Neuronal stem cell (in vitro differentiated cells): ENCODE measurements around the gene HDGFL3.

ENCODE experiments used
- DNase-seq: peaks from one replicate; pipeline ENCODE4 v3.0.0-alpha.2; 2013; ENCODE audit warnings: low spot score
- H2AFZ ChIP-seq: one replicate; pipeline ENCODE4 v1.6.1; 2013; ENCODE audit warnings: mild to moderate bottlenecking, low read length, inconsistent platforms
- H2AK5ac ChIP-seq: 2 replicates; pipeline ENCODE4 v1.6.1; 2013; ENCODE audit warnings: low read depth, mild to moderate bottlenecking, inconsistent platforms, low read length, moderate library complexity, mixed read lengths
- H2BK120ac ChIP-seq: 2 replicates; pipeline ENCODE4 v1.6.1; 2013; ENCODE audit warnings: low read depth, mild to moderate bottlenecking, inconsistent platforms, low read length, moderate library complexity, mixed read lengths
- H2BK12ac ChIP-seq: one replicate; pipeline ENCODE4 v1.6.1; 2013; ENCODE audit warnings: low read length, inconsistent platforms
- H2BK15ac ChIP-seq: 2 replicates; pipeline ENCODE4 v1.6.1; 2013; ENCODE audit warnings: mild to moderate bottlenecking, low read length, inconsistent platforms, mixed read lengths
- H2BK5ac ChIP-seq: one replicate; pipeline ENCODE4 v1.6.1; 2013; ENCODE audit warnings: inconsistent platforms, mild to moderate bottlenecking, low read length, moderate library complexity
- H3K14ac ChIP-seq: one replicate; pipeline ENCODE4 v1.6.1; 2013; ENCODE audit warnings: low read length, inconsistent platforms
- H3K18ac ChIP-seq: 2 replicates; pipeline ENCODE4 v1.6.1; 2013; ENCODE audit warnings: low read length, inconsistent platforms
- H3K23ac ChIP-seq: 2 replicates; pipeline ENCODE4 v1.6.1; 2013; ENCODE audit warnings: low read depth, mild to moderate bottlenecking, mixed read lengths, low read length, inconsistent platforms; ENCODE audit not compliant: poor library complexity
- H3K27ac ChIP-seq: replicated peaks from 3 replicates; pipeline ENCODE4 v1.5.1; 2013; ENCODE audit warnings: low read length, inconsistent platforms
- H3K27me3 ChIP-seq, 3 experiments: 2 replicates each; pipeline ENCODE4 v1.6.1; 2013; ENCODE audit warnings: low read length in 3 of 3, mild to moderate bottlenecking in 2 of 3, inconsistent platforms in 1 of 3, low read depth in 1 of 3, mixed read lengths in 1 of 3, moderate library complexity in 1 of 3; ENCODE audit not compliant: control insufficient read depth in 3 of 3, insufficient read depth in 3 of 3
- H3K36me3 ChIP-seq, 2 donors: replicated peaks in 1 of 2; 2 replicates each; pipeline ENCODE4 v1.6.1; 2013; ENCODE audit warnings: low read length in 2 of 2; ENCODE audit not compliant: control insufficient read depth in 2 of 2, insufficient read depth in 2 of 2
- H3K4ac ChIP-seq: 2 replicates; pipeline ENCODE4 v1.6.1; 2013; ENCODE audit warnings: inconsistent platforms, mild to moderate bottlenecking, low read length, moderate library complexity
- H3K4me1 ChIP-seq, 2 donors: 1 replicate in 1 of 2; 2 replicates in 1 of 2; pipeline ENCODE4 v1.6.1; 2013; ENCODE audit warnings: low read length in 2 of 2, low read depth in 1 of 2; ENCODE audit not compliant: control insufficient read depth in 2 of 2, insufficient read depth in 1 of 2
- H3K4me2 ChIP-seq: one replicate; pipeline ENCODE4 v1.6.1; 2013; ENCODE audit warnings: mild to moderate bottlenecking, low read length, inconsistent platforms; ENCODE audit not compliant: insufficient read depth, poor library complexity, severe bottlenecking
- H3K4me3 ChIP-seq, 2 donors: 2 replicates each; pipeline ENCODE4 v1.5.1; 2013; ENCODE audit warnings: low read length in 2 of 2, mild to moderate bottlenecking in 2 of 2, inconsistent platforms in 1 of 2, moderate library complexity in 1 of 2
- H3K79me1 ChIP-seq: one replicate; pipeline ENCODE4 v1.6.1; 2013; ENCODE audit warnings: low read depth, mild to moderate bottlenecking, inconsistent platforms, low read length, moderate library complexity
- H3K9ac ChIP-seq: one replicate; pipeline ENCODE4 v1.6.1; 2013; ENCODE audit warnings: mild to moderate bottlenecking, low read depth, low read length, inconsistent platforms; ENCODE audit not compliant: poor library complexity
- H3K9me3 ChIP-seq, 2 donors: replicated peaks in 1 of 2; 2 replicates each; pipeline versions ENCODE3 to v1.6.1; 2013; ENCODE audit warnings: low read length in 2 of 2, mild to moderate bottlenecking in 2 of 2, inconsistent platforms in 1 of 2, low read depth in 1 of 2, mixed read lengths in 1 of 2, moderate library complexity in 1 of 2; ENCODE audit not compliant: control insufficient read depth in 2 of 2, insufficient read depth in 1 of 2
- H4K8ac ChIP-seq: one replicate; pipeline ENCODE4 v1.6.1; 2013; ENCODE audit warnings: low read depth, mild to moderate bottlenecking, inconsistent platforms, low read length, moderate library complexity
- H4K91ac ChIP-seq: one replicate; pipeline ENCODE4 v1.6.1; 2013; ENCODE audit warnings: low read length, low read depth, mild to moderate bottlenecking, inconsistent platforms; ENCODE audit not compliant: poor library complexity
- WGBS, 2 donors: extraction: QIAGEN DNeasy Blood & Tissue Kit; methylation state at CpG; one replicate each; pipeline ENCODE4 v1.1.7; 2013; ENCODE audit warnings: missing lambda C conversion rate in 2 of 2, mixed read lengths in 1 of 2; ENCODE audit not compliant: insufficient read length in 2 of 2, insufficient replicate concordance in 1 of 2; ENCODE audit errors: extremely low coverage in 2 of 2; 5-methylcytosine and 5-hydroxymethylcytosine counted together

HDGFL3 gene

GRCh38 chr15:83163032-83163431, 44.6 kb downstream of the HDGFL3 start:
- WGBS, 2 donors = no CpG with 5 or more reads among the region's 4 CpGs
- H3K4ac ChIP-seq = no peak overlapping the region

GRCh38 chr15:83160741-83161140, 46.9 kb downstream of the HDGFL3 start:
- H4K8ac ChIP-seq = no peak overlapping the region

More at GRCh38 chr15:83163032-83163431, 44.6 kb downstream of the HDGFL3 start:
- Histone ChIP-seq H3K79me1 (peaks cover 5% of the 10 kb centered on the region), H2BK15ac (no peak overlapping the region), H3K23ac (no peak overlapping the region), H4K8ac (no peak overlapping the region), H3K4me3 (no peak overlapping the region), H3K4me1 (no peaks in the 10 kb centered on the region), H3K18ac (no peak overlapping the region), H3K9ac (no peak overlapping the region), H3K14ac (no peak overlapping the region), H3K4me2 (no peak overlapping the region), H2BK5ac (no peak overlapping the region), H4K91ac (no peak overlapping the region), H3K36me3 (peaks cover 4 to 60% of the 10 kb centered on the region in 2 donors), H2AFZ (no peak overlapping the region), H2BK120ac (no peak overlapping the region), H2BK12ac (no peak overlapping the region), H3K27ac (no peak overlapping the region), H3K9me3 (peaks cover 0 to 23% of the 10 kb centered on the region in 2 donors), H3K27me3 (no peaks in the 10 kb centered on the region), H2AK5ac (no peak overlapping the region)
- no peak for DNase-seq

GRCh38 chr15:83158393-83158792, 49.2 kb downstream of the HDGFL3 start:
- DNase-seq = no peak

More at GRCh38 chr15:83160741-83161140, 46.9 kb downstream of the HDGFL3 start:
- H2BK12ac ChIP-seq = no peak overlapping the region
- peaks cover 12 to 83% of the 10 kb centered on the region in 2 donors for H3K36me3 ChIP-seq
- no peak overlapping the region for H3K18ac ChIP-seq
- no peak for DNase-seq
- WGBS, 2 donors = no CpG with 5 or more reads among the region's 3 CpGs
- no peak overlapping the region for H3K14ac ChIP-seq
- H3K27ac ChIP-seq = no peak overlapping the region
- H2BK5ac ChIP-seq = no peak overlapping the region
- H3K4me3 ChIP-seq = no peak overlapping the region
- no peak overlapping the region for H2AK5ac ChIP-seq
- no peak overlapping the region for H3K9ac ChIP-seq
- H3K79me1 ChIP-seq = peaks cover 2% of the 10 kb centered on the region
- peaks cover 0 to 2% of the 10 kb centered on the region in 2 donors for H3K9me3 ChIP-seq
- H2BK15ac ChIP-seq = no peak overlapping the region
- H3K4ac ChIP-seq = no peak overlapping the region
- H3K27me3 ChIP-seq = no peaks in the 10 kb centered on the region
- no peak overlapping the region for H2AFZ ChIP-seq
- H3K4me1 ChIP-seq = no peaks in the 10 kb centered on the region
- H4K91ac ChIP-seq = no peak overlapping the region
- H2BK120ac ChIP-seq = no peak overlapping the region
- H3K4me2 ChIP-seq = no peak overlapping the region
- no peak overlapping the region for H3K23ac ChIP-seq

GRCh38 chr15:83155942-83156341, 51.7 kb downstream of the HDGFL3 start:
- Histone ChIP-seq H2BK12ac (no peak overlapping the region), H3K9me3 (no peaks in the 10 kb centered on the region), H2AK5ac (no peak overlapping the region), H2BK15ac (no peak overlapping the region), H3K14ac (no peak overlapping the region), H2BK5ac (no peak overlapping the region), H3K18ac (no peak overlapping the region), H2BK120ac (no peak overlapping the region), H4K8ac (no peak overlapping the region), H3K27ac (no peak overlapping the region), H3K4me2 (no peak overlapping the region), H3K36me3 (peaks cover 14 to 94% of the 10 kb centered on the region in 2 donors), H3K27me3 (no peaks in the 10 kb centered on the region), H3K4me1 (no peaks in the 10 kb centered on the region), H3K23ac (no peak overlapping the region), H3K79me1 (peaks cover 2% of the 10 kb centered on the region), H4K91ac (no peak overlapping the region), H3K4me3 (no peak overlapping the region), H3K9ac (no peak overlapping the region), H2AFZ (no peak overlapping the region), H3K4ac (no peak overlapping the region)
- DNase-seq = no peak
- no CpG with 5 or more reads among the region's 1 CpG for WGBS, 2 donors

More at GRCh38 chr15:83158393-83158792, 49.2 kb downstream of the HDGFL3 start:
- Histone ChIP-seq H3K36me3 (peaks cover 12 to 100% of the 10 kb centered on the region in 2 donors), H3K79me1 (no peaks in the 10 kb centered on the region), H3K4me2 (no peak overlapping the region), H4K91ac (no peak overlapping the region), H2AFZ (no peak overlapping the region), H2BK5ac (no peak overlapping the region), H2AK5ac (no peak overlapping the region), H3K9ac (no peak overlapping the region), H2BK15ac (no peak overlapping the region), H3K14ac (no peak overlapping the region), H4K8ac (no peak overlapping the region), H3K27ac (no peak overlapping the region), H3K18ac (no peak overlapping the region), H3K4me3 (no peak overlapping the region), H2BK12ac (no peak overlapping the region), H3K4me1 (no peaks in the 10 kb centered on the region), H3K9me3 (no peaks in the 10 kb centered on the region), H2BK120ac (no peak overlapping the region), H3K23ac (no peak overlapping the region), H3K27me3 (no peaks in the 10 kb centered on the region), H3K4ac (no peak overlapping the region)
- WGBS, 2 donors = no CpG with 5 or more reads among the region's 1 CpG
